Activated naive CD8-positive, alpha-beta T cell treated with anti-CD3 and anti-CD28 coated beads for 36 hours (primary cell): ENCODE measurements around the gene TFAP2C. TPM values are rescaled to one million over a fixed set of nuclear protein-coding genes. Genes with fewer than 3 reads are reported as not detected.
"Not testable (repeated sequence)": the region's sequence is repeated elsewhere in the genome, so short reads cannot be mapped to it uniquely, and the experiment has no call there.

ENCODE experiments used
- DNase-seq: peaks from one replicate; pipeline ENCODE4 v3.0.0; 2021
- H3K27ac Mint-ChIP-seq: one replicate; pipeline ENCODE4 v1.8.0; 2022; ENCODE audit warnings: mild to moderate bottlenecking, moderate library complexity, mixed read lengths
- H3K27me3 Mint-ChIP-seq: one replicate; pipeline ENCODE4 v1.8.0; 2022; ENCODE audit warnings: mild to moderate bottlenecking, mixed read lengths
- H3K36me3 Mint-ChIP-seq: one replicate; pipeline ENCODE4 v1.8.0; 2021; ENCODE audit warnings: mild to moderate bottlenecking, mixed read lengths
- H3K4me1 Mint-ChIP-seq: one replicate; pipeline ENCODE4 v1.8.0; 2021; ENCODE audit warnings: mixed read lengths
- H3K4me3 Mint-ChIP-seq: one replicate; pipeline ENCODE4 v1.8.0; 2022; ENCODE audit warnings: mild to moderate bottlenecking, moderate library complexity, mixed read lengths
- H3K9me3 Mint-ChIP-seq: one replicate; pipeline ENCODE4 v1.8.0; 2022; ENCODE audit warnings: mixed read lengths
- total RNA-seq, 2 experiments: library from RNA; stranded (reverse); gene quantifications; one replicate each; pipeline ENCODE4 v1.2.3, GENCODE V29; 2021

TFAP2C gene
- total RNA-seq, 2 experiments from 2014 or later: not detected

- Mint-ChIP-seq H3K9me3 (no peaks in the 10 kb centered on the region), H3K4me1 (no peaks in the 10 kb centered on the region)
These were observed 22.7 kb upstream of the TFAP2C start for GRCh38 chr20:56606174-56606945.

GRCh38 chr20:56607061-56607704 is 21.9 kb upstream of the TFAP2C start:
- no peaks in the 10 kb centered on the region for H3K4me1 Mint-ChIP-seq
- no peaks in the 10 kb centered on the region for H3K27me3 Mint-ChIP-seq
- H3K9me3 Mint-ChIP-seq: no peaks in the 10 kb centered on the region
- no peak overlapping the region for H3K27ac Mint-ChIP-seq
- DNase-seq: no peak
- H3K36me3 Mint-ChIP-seq: no peaks in the 10 kb centered on the region
- H3K4me3 Mint-ChIP-seq: no peak overlapping the region

More at GRCh38 chr20:56606174-56606945, 22.7 kb upstream of the TFAP2C start:
- no peaks in the 10 kb centered on the region for H3K36me3 Mint-ChIP-seq
- no peak overlapping the region for H3K4me3 Mint-ChIP-seq
- no peaks in the 10 kb centered on the region for H3K27me3 Mint-ChIP-seq
- H3K27ac Mint-ChIP-seq: no peak overlapping the region
- no peak for DNase-seq

GRCh38 chr20:56608376-56608775 is 20.7 kb upstream of the TFAP2C start:
- Mint-ChIP-seq H3K27me3 (no peaks in the 10 kb centered on the region), H3K4me1 (no peaks in the 10 kb centered on the region), H3K9me3 (no peaks in the 10 kb centered on the region), H3K4me3 (no peak overlapping the region), H3K27ac (no peak overlapping the region), H3K36me3 (no peaks in the 10 kb centered on the region)
- DNase-seq: no peak

- Mint-ChIP-seq H3K4me3 (no peak overlapping the region), H3K36me3 (no peaks in the 10 kb centered on the region), H3K27ac (no peak overlapping the region), H3K9me3 (no peaks in the 10 kb centered on the region), H3K4me1 (no peaks in the 10 kb centered on the region), H3K27me3 (no peaks in the 10 kb centered on the region)
- no peak for DNase-seq
These were observed 19.8 kb upstream of the TFAP2C start for GRCh38 chr20:56609321-56609720.

- Mint-ChIP-seq H3K27ac (no peak overlapping the region), H3K9me3 (no peaks in the 10 kb centered on the region), H3K27me3 (no peaks in the 10 kb centered on the region), H3K4me3 (no peak overlapping the region), H3K36me3 (no peaks in the 10 kb centered on the region), H3K4me1 (no peaks in the 10 kb centered on the region)
- DNase-seq: no peak
These were observed 19.0 kb upstream of the TFAP2C start for GRCh38 chr20:56610098-56610497.

- Mint-ChIP-seq H3K27ac (no peak overlapping the region), H3K9me3 (no peaks in the 10 kb centered on the region), H3K4me1 (no peaks in the 10 kb centered on the region), H3K27me3 (no peaks in the 10 kb centered on the region), H3K36me3 (no peaks in the 10 kb centered on the region), H3K4me3 (no peak overlapping the region)
- no peak for DNase-seq
These were observed 14.9 kb upstream of the TFAP2C start for GRCh38 chr20:56614196-56614595.

GRCh38 chr20:56616716-56617115 is 12.4 kb upstream of the TFAP2C start:
- no peaks in the 10 kb centered on the region for H3K36me3 Mint-ChIP-seq
- H3K4me3 Mint-ChIP-seq: no peak overlapping the region

GRCh38 chr20:56617489-56617888 is 11.6 kb upstream of the TFAP2C start:
- H3K36me3 Mint-ChIP-seq: no peaks in the 10 kb centered on the region
- DNase-seq: no peak
- H3K4me3 Mint-ChIP-seq: no peak overlapping the region
- H3K9me3 Mint-ChIP-seq: no peaks in the 10 kb centered on the region
- H3K27me3 Mint-ChIP-seq: peaks cover 7% of the 10 kb centered on the region
- H3K4me1 Mint-ChIP-seq: no peaks in the 10 kb centered on the region
- H3K27ac Mint-ChIP-seq: no peak overlapping the region

More at GRCh38 chr20:56616716-56617115, 12.4 kb upstream of the TFAP2C start:
- Mint-ChIP-seq H3K27me3 (peaks cover 1% of the 10 kb centered on the region), H3K27ac (no peak overlapping the region), H3K9me3 (no peaks in the 10 kb centered on the region), H3K4me1 (no peaks in the 10 kb centered on the region)
- DNase-seq: no peak

GRCh38 chr20:56621730-56622129 is 7.4 kb upstream of the TFAP2C start:
- Mint-ChIP-seq H3K27ac (peak overlapping the region; percentile 14), H3K4me1 (no peaks in the 10 kb centered on the region), H3K9me3 (no peaks in the 10 kb centered on the region), H3K27me3 (peaks cover 34% of the 10 kb centered on the region), H3K4me3 (no peak overlapping the region), H3K36me3 (no peaks in the 10 kb centered on the region)
- DNase-seq: no peak

- H3K4me3 Mint-ChIP-seq, H3K9me3 Mint-ChIP-seq, DNase-seq, H3K27ac Mint-ChIP-seq, H3K36me3 Mint-ChIP-seq, H3K4me1 Mint-ChIP-seq: not testable (repeated sequence)
- H3K27me3 Mint-ChIP-seq: peaks cover 54% of the 10 kb centered on the region
These were observed 5.2 kb upstream of the TFAP2C start for GRCh38 chr20:56623930-56624329.

- H3K4me1 Mint-ChIP-seq: peaks cover 9% of the 10 kb centered on the region
These were observed 4.1 kb upstream of the TFAP2C start for GRCh38 chr20:56624786-56625681.

GRCh38 chr20:56625837-56626236 is 3.3 kb upstream of the TFAP2C start:
- Mint-ChIP-seq H3K9me3 (no peaks in the 10 kb centered on the region), H3K4me3 (no peak overlapping the region), H3K4me1 (peaks cover 9% of the 10 kb centered on the region), H3K27me3 (peaks cover 73% of the 10 kb centered on the region), H3K27ac (no peak overlapping the region), H3K36me3 (no peaks in the 10 kb centered on the region)
- no peak for DNase-seq

More at GRCh38 chr20:56624786-56625681, 4.1 kb upstream of the TFAP2C start:
- no peaks in the 10 kb centered on the region for H3K36me3 Mint-ChIP-seq
- H3K27ac Mint-ChIP-seq: no peak overlapping the region
- H3K4me3 Mint-ChIP-seq: no peak overlapping the region
- peaks cover 65% of the 10 kb centered on the region for H3K27me3 Mint-ChIP-seq
- no peaks in the 10 kb centered on the region for H3K9me3 Mint-ChIP-seq
- DNase-seq: no peak

GRCh38 chr20:56626367-56627121 is 2.6 kb upstream of the TFAP2C start:
- no peaks in the 10 kb centered on the region for H3K9me3 Mint-ChIP-seq
- H3K27ac Mint-ChIP-seq: no peak overlapping the region
- peaks cover 9% of the 10 kb centered on the region for H3K4me1 Mint-ChIP-seq
- peaks cover 79% of the 10 kb centered on the region for H3K27me3 Mint-ChIP-seq
- no peaks in the 10 kb centered on the region for H3K36me3 Mint-ChIP-seq
- DNase-seq: no peak
- H3K4me3 Mint-ChIP-seq: no peak overlapping the region

GRCh38 chr20:56627122-56628014 is 1.7 kb upstream of the TFAP2C start:
- H3K27ac Mint-ChIP-seq: no peak overlapping the region
- H3K9me3 Mint-ChIP-seq: no peaks in the 10 kb centered on the region
- peaks cover 9% of the 10 kb centered on the region for H3K4me1 Mint-ChIP-seq
- H3K36me3 Mint-ChIP-seq: no peaks in the 10 kb centered on the region
- no peak for DNase-seq
- H3K4me3 Mint-ChIP-seq: no peak overlapping the region
- H3K27me3 Mint-ChIP-seq: peaks cover 81% of the 10 kb centered on the region
